HUDEP-2 (cell line): ENCODE results near the gene CDC25C.
"Not testable (repeated sequence)": the region's sequence is repeated elsewhere in the genome, so short reads cannot be mapped to it uniquely, and the experiment has no call there.

Source experiments
- DNase-seq, 76 experiments: peaks; one replicate each; lab custom pipeline; 2025; ENCODE audit not compliant: unreplicated experiment in 76 of 76; lab: John Stamatoyannopoulos, UW

The CDC25C gene

DNA sequence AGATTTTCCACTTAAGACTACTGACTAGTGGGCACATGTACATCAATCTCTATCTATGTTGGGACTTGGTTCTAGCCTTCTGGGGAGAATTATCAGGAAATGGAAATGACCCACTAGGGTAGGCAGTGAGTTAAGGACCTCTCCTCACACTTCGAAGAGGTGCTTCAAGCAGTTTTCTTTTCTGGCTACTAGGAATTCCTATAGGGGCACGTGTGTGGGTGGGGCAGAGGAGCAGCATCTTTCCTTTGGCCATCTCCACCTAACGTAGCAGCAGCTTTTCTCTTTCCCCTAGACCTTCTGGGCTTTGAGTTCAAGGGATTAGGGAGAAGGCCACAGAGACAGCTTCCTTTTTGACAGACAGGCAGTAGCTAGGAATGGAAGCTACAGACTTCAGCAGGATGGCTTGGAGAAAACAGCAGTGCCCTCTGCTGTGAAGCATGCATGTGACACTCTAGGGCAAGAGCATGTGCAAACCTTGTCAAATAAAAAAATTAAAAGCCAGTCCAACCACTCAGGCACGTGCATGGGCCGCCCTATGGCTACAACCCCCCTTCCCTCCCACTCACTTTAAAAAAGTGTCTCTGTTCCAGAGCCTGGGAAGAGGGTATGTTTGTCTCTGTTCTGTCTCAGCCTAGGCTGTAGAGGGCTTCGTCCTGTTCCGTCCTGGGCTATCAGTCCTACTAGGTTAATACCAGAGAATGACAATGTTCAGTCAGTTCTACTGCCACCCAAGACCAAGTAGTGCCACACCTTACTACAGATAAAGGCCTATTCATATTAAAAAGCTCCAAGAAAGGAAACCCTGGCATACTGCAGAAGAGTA lies 48.5 kb downstream of the CDC25C start:
- peak in 39 of 76 experiments; percentile 1 to 60 (median 23) for DNase-seq

DNA sequence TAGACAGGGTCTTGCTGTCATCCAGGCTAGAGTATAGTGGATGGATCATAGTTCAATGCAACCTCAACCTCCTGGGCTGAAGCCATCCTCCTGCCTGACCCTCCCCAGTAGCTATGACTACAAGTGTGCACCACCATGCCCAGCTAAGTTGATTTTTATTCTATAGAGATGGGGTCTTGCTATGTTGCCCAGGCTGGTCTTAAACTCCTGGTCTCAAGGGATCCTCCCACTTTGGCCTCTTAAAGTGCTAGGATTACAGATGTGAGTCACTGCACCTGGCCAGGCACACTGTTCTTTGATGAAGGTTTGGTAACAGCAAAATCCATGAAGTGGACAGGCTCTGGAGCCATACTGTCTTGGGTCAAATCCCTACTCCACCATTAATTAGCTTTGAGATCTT lies 50.7 kb downstream of the CDC25C start:
- DNase-seq, result no peak

DNA sequence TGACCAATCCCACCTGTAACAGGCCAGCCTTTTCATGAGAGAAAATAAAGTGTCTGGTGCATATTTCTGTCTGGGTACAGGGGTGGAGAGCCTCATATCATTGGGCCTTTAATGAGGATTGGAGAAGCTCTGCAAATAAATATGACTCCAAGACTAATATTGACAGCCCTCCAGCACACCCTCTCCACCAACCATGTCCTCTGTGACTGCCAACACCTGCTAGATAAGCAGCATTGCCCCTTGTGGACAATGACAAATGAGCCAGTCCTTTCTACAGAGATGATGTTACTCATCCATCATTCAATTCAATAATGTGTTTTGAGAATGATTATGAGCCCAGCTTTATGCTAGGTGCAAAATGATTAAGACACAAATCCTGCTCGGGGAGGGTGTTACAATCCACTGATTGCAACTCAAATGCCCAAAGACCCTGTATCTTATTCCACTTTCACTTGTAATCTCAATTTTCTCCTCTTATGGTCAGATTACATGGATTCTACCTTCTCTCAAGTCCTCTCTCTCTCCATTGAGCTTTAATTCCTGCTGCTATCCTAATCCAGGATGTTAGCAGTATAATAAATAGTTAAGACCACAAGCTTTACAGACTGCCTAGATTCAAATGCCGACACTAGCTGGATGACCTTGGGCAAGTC lies 55.1 kb downstream of the CDC25C start:
- peak in 13 of 76 experiments; percentile 1 to 16 (median 9) for DNase-seq

DNA sequence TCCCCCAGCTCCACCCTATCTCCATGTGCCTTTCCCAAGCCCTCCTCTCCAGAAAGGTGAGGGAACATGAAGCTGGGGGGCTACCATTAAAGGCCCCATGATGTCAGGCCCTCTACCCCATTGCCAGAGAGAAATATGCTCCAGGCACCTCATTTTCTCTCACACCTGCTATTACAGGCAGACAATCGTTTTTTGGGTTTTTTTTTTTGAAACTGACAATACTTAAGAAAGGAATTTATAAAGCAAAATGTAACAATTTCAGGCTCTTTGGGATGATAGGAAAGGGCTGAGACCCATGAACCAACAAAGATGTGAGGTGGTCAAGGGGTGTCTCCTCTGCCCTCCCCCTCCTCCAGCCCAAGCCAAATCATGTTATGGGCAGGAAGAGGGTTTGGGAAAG lies 55.7 kb downstream of the CDC25C start:
- no peak for DNase-seq

DNA sequence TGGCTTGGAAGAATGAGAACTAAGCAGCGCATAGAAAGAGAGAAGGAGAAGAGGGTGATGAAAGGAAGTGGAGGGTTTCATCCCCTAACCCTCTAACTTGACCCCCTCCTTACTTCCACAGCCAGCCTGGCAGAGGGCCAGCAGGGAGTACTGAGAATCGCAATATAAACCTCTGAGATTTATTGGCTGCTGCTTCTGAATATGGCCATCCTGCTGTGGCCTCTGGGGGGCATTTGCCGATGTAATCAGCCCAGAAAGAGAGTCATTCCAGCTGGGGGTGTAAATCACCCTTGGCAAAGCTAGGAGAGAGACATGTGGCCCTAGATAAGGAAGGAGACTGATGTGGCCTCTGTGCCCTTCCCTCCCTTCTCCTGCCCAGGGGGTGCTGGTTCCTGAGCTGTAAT lies 56.2 kb downstream of the CDC25C start:
- peak in 70 of 76 experiments; percentile 2 to 80 (median 38) for DNase-seq

DNA sequence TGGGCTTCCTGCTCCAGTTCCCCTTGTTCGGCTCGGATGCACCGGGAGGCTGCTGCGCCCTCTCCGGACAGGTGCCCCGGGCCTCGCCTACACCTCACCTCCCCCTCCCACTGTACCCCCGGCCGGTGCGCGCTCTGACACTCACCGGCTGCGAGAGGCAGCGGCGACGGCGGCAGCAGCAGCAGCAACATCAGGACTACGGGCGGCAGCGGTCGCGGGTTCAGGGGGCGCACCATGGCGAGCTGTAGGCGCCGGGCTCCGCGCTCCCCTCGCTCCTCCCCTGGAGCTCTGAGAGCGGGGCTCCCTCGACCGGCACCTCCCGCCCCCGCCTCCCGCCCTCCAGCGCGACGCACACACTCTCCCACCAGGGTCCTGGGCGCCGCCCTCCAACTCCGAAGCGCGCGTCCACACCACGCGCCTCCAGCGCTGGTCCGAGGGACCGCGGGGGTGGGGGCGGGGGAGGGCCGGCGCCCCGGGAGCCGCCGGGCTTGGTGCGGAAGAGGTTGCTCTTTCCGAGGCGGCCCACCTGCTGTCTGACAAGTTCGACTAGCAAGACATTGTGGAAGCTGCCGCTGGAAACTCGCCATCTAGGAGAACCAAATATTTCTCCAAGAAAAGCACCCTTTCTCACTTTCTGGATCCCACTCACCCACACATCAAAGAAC lies 57.3 kb downstream of the CDC25C start, which contains the start of gene GFRA3:
Gene GFRA3 (minus strand): TSS at position 433 of the 665 bp plus-strand sequence. CDS start 197 bp downstream, at position 236.
- DNase-seq, result no peak

DNA sequence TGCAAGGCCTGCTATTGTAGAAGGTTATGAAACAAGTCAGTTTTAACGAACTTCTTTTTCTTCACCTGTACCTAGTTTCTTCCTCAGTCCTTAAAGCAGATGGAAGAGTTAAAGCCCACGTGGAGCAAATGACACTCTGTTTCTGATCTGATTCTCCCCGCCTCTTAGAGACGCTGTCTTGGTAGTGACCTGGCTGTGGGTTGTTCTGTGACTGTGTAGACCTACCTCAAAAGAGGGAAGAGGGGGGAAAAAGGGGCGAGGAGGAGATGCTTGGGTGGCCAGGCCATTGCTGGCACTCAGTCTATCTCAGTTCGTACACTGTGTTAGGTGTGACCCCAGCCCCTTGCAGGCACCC lies 57.8 kb downstream of the CDC25C start:
- peak in 1 of 76 experiments; percentile 1 for DNase-seq

DNA sequence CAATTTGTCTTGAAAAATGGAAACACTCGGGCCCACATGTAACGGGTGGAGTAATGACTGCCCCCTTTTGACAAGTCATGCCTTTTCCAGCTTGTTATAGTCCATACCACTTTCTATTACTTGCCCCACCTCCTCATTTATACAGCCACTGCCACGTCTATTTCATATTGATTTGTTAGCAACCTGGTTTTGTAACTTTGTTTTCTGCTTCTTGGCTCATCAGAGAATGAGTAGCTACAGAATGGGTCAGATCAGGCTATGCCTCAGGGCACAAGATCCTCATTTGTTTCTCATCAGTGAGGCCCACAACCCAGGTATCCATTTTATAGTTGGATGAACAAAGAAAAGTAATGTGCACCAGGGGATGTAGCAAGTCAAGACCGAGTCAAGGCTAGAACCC lies 58.9 kb downstream of the CDC25C start:
- no peak for DNase-seq

DNA sequence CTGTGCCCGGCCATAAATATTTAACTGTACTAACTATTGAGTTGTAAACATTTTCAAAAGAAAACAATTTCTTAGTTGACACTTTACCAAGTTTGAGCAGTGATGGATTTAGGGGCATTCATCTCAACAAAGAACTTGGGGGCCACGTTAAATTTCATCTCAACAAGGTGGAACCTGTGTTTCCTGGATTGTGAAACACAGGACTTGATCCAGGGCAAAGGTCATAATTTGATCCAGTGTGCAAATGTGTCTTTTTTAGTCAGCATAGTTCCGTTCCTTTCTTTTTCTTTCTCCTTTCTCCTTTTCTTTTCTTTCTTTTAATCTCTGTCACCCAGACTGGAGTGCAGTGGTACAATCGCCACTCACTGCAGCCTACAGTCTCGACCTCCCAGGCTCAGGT lies 60.3 kb downstream of the CDC25C start:
- DNase-seq, result no peak

DNA sequence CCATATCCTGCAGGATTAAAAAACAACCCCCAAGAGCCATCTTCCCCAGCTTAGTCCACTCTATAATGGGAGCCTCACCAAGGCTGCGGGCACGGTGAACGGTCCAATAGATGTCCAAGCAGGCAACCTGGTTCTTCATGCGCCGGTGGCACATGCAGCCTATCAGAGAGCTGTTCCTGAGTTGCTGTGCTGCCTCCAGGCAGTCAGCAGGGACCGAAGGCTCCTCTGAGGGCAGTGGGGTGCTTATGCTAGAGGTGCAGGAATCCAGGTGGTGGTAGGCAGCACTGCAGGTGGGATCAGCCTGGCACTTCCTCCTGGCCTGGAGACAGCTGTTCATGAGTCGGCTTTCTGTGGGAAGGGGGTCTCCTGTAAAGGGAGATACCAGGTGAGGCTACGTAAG lies 67.4 kb downstream of the CDC25C start:
- no peak for DNase-seq

DNA sequence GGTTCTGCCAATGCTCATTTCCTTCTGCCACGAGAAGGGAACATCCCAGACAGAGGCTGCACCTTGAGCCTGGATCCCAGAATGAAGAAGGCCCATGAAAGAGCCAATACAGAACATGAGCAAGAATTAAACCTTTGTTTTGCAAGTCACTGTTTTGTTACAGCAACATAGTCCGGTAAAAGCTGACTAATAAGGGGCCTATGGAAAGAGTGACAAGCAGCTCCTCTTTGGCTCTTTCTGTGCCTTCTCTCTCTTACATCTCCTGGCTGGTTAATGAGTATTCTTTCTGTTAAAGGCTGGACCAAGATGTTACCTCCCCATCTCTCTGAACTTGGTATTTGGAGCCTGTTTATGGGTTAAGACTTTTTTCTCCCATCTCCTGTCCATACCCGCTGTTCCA lies 68.0 kb downstream of the CDC25C start:
- DNase-seq, result no peak

DNA sequence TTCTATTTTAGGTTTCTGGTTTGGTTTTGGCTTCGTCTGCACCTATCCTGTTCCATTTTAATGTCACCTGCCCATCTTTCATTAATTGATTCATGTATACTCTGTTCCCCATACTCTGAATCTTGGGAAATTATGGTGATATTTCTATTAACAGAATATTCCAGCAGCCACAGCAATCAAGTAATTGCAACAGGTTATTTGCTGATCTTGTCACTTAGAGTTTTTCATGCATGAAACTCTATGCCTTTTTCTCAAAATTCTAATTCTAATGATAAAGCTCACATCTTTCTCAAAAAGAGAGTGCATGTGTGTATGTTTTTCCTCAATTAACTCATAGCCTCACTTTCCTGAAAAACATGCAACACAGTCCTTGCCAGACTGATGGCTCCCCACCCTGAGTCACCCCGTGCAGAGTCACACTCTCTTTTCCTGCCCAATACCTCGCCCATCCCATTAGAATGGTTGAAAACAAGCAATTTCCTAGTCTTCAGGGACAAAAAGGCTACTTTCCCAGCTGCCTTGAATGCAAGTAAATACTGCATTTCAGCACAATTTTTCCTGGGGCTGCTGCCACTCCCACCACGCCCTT lies 72.8 kb downstream of the CDC25C start:
- DNase-seq, result no peak

DNA sequence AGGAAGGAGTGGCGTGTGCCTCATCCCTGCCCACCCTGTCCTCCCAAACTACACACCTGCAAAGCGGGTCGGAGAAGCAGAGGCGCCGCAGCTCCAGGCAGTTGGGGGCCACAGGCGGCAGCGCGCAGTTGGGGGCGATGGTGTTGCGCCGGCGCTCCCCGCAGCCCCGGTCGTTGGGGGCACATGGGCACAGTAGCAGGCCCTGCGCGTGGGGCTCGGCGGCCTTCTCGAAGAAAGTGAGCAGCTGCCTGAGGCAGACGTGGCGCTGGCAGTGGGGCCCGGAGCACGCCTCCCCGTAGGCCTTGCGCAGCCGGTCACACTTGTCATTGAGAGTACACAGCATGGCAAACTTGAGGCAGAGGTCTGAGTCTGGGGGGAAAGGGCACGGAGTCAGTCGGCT lies 74.0 kb downstream of the CDC25C start:
- DNase-seq, result no peak

DNA sequence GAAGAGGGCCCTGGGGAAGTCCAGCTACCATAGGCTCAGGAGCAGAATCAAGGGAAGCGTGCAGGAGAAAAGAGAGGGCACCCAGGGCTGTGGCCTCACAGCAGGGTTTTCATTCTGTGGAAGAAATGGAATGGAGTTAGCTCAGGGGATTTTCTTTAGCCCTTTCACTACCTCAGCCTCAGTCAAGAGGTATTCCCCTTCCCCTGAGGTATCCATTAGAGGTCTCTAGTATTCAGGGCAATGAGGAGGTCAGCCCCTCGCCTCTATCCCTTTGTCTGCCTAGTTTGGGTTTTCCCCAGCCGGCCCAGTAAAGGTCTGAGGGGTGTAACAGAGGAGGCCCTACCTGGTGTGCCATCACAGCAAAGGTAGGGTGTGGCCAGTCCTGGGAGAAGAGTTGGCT lies 78.7 kb downstream of the CDC25C start:
- DNase-seq, result no peak

DNA sequence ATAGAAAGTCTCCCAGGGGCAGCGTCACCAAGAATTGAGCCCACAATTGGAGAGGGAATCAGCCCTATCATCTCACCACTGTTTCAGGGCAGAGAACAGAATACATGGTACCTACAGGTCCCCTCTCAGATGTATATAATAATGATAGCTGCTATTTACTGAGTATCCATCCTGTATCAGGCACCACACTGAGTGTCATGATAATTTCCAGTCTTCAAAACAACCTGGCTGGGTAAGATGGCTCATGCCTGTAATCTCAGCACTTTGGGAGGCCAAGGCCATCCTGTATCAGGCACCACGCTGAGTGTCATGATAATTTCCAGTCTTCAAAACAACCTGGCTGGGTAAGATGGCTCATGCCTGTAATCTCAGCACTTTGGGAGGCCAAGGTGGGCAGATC lies 83.8 kb downstream of the CDC25C start:
- DNase-seq, result not testable (repeated sequence)

DNA sequence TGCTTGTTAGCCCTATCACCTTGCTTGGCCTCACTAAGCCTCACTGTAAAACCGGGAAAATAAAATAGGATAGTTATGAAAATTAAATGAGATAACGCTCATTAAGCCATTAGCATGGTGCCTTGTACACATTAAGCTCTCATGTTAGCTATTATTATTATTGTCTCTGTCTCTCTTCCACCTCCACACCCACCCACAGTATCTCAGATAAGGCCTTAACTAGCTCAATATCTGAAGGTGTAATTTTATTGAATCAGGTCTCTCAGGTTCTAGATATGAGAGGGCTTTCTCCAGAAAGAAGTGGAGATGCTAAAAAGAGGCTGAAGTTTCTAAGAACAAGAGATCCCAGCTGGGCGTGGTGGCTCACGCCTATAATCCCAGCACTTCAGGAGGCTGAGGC lies 84.8 kb downstream of the CDC25C start:
- no peak for DNase-seq

DNA sequence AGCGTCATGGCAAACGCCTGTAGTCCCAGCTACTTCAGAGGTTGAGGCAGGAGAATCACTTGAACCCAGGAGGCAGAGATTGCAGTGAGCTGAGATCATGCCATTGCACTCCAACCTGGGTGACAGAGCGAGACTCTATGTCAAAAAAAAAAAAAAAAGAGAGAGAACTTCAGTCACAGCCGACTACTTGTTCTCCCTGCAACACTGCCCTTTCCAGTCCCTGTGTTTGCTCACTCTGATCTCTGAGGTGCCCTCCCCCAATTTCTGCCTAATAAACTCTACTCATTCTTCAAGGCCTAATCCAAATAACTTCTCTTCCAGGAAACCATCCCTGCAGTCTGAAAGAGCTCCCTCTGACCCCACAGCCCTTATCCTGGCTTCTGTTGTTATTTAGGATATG lies 85.3 kb downstream of the CDC25C start:
- DNase-seq, result no peak

DNA sequence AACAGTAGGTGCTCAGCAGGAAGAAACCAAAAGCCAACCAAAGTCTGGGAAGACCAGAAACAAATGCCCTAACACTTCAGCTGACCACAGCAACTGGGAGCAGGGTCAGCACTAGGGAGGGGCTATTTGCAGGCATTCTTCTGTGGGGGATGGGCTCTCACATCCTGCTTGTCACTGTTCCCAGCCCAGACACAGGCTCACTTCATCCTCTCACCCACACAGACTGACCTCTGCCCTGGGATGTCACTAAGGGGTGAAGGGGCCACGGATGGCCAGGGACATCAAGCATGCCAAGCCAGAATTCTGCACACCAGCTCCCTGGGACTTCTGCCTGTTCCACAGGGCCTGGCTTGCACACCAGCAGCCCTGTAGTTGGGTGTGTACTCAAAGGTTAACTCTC lies 85.9 kb downstream of the CDC25C start:
- DNase-seq, result no peak

DNA sequence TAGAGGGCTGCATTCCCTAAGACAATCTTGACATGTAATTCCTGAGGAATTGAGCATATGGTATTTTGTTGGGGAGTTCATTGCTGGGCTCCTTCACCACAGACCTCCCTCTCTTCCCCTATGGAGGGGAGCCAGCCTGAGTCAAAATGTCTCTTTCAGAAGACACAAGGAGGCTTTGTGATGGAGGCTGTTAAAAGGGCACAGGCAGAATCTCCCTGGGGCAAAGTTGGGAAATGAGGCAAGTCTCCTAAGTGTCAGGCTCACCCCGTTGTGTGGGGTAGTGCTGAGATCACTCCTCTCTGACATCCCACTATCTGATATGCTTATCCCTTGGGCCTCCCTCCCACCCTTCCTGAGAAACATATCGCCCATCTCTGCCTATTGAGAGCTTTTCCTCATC lies 87.8 kb downstream of the CDC25C start:
- no peak for DNase-seq

DNA sequence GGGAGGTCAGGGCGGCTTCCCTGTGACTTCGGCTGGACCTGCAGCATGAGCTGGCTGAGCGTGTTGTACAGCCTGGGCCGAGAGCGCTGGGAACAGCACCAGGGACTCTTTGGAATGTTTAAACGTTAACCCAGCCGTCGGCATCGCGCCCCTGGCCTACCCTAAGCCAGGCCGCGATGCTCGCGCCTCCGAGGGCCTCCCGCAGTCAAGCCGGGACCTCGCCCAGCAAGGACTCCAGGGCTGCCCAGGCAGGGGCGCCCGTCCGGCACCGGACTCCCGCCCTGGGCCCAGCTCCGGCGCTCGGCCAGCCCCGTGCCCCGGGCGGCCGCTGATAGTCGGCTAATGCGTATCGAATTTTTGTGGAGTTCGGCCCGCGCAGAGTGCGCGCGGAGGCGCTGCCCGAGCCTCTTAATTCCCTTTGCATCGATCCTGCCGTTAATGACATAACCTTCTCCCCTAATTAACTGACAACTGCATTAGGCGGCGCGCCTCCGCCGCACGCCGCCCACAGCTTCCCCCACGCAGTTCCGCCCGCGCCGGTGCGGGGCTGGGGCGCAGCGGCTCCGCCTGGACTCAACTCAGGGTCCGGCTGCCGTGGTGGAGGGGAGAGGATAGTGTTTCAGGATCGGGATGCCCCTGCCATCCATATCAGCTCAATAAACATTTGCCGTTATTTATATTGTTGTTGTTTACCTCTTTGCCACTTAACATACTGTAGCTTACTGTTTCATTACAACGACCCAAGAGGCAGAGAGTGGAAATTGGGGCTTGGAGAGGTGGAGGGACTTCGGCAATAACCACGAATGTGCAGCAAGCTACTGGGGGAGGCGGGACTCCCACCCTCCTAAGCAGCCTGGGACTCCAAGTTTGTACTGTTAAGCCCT lies 89.7 kb downstream of the CDC25C start:
- peak in 23 of 76 experiments; percentile 5 to 38 (median 17) for DNase-seq
